ENCODE data around the gene CMKLR1. TPM values are rescaled to one million over a fixed set of nuclear protein-coding genes. Genes with fewer than 3 reads are reported as not detected.

The CMKLR1 gene
- total and polyA plus RNA-seq, 2 donors (not counting 3 experiments of a cell fraction or from before 2014, with no cell fraction given) = 0.61 TPM; not detected in 1

GRCh38 chr12:108269224-108269623, 69.9 kb downstream of the CMKLR1 start:
- H3K9me3 ChIP-seq (replicated peaks; ENCODE audit: control insufficient read depth, insufficient read depth, low read length) = no peaks in the 10 kb centered on the region
- H3K9ac ChIP-seq (replicated peaks; ENCODE audit: extremely low read depth, insufficient read depth, low read length) = no peak overlapping the region
- DNase-seq (ENCODE audit: low read depth, low spot score) (no peak), FAIRE-seq (no peak)
- intact Hi-C loops (cut with micrococcal nuclease) = no loop called here
- no peak overlapping the region for H2AFZ ChIP-seq (ENCODE audit: low read depth, low read length)
- dilution Hi-C loops (cut with MboI; ENCODE audit: extremely low pct_ligation_motif_present, low sequenced_read_pairs) = no loop called here
- CTCF ChIA-PET = interaction anchor here (0.9 kb wide), 1 partner anchor 36 kb away, joined by 4 read pairs; no protein-coding TSS in a partner anchor
- H3K4me1 ChIP-seq (ENCODE audit: control insufficient read depth, extremely low read depth, insufficient read depth, low read length) = no peaks in the 10 kb centered on the region
- TF ChIP-seq, protein P1, sequence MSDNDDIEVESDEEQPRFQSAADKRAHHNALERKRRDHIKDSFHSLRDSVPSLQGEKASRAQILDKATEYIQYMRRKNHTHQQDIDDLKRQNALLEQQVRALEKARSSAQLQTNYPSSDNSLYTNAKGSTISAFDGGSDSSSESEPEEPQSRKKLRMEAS (IDR thresholded peaks at IDR 0.05; ENCODE audit: insufficient read depth, insufficient read length) = no peak
- no peak for TF ChIP-seq MYC (IDR thresholded peaks at IDR 0.05; ENCODE audit: low read depth, low read length)
- TF ChIP-seq POLR2AphosphoS5 (IDR thresholded peaks at IDR 0.05; ENCODE audit: insufficient read depth, low read depth, low read length) = no peak
- no peak overlapping the region for H3K4me2 ChIP-seq (ENCODE audit: insufficient read depth, low read length)
- no peaks in the 10 kb centered on the region for H3K27me3 ChIP-seq (ENCODE audit: control insufficient read depth in 2 of 2, insufficient read depth in 2 of 2, low read length in 2 of 2)
- H4K20me1 ChIP-seq (replicated peaks; ENCODE audit: control insufficient read depth, extremely low read depth, insufficient read depth, low read length) = no peaks in the 10 kb centered on the region
- POLR2A ChIA-PET = no interaction called here
- no peaks in the 10 kb centered on the region for H3K9me1 ChIP-seq (replicated peaks; ENCODE audit: control insufficient read depth, extremely low read depth, insufficient read depth, low read length)
- no peaks in the 10 kb centered on the region for H3K79me2 ChIP-seq (ENCODE audit: control insufficient read depth, insufficient read depth, low read length)
- no peaks in the 10 kb centered on the region for H3K36me3 ChIP-seq (ENCODE audit: control insufficient read depth in 2 of 2, extremely low read depth in 1 of 2, insufficient read depth in 2 of 2, low read length in 2 of 2)
- H3K27ac ChIP-seq (ENCODE audit: insufficient read depth, low read depth, low read length) = no peak overlapping the region
- no peak overlapping the region for H3K4me3 ChIP-seq (replicated peaks in 1 of 3; ENCODE audit: insufficient read depth in 1 of 3, low read depth in 1 of 3, low read length in 3 of 3)
- no TSS peak for BruUV-seq (replicated peaks)

DNA sequence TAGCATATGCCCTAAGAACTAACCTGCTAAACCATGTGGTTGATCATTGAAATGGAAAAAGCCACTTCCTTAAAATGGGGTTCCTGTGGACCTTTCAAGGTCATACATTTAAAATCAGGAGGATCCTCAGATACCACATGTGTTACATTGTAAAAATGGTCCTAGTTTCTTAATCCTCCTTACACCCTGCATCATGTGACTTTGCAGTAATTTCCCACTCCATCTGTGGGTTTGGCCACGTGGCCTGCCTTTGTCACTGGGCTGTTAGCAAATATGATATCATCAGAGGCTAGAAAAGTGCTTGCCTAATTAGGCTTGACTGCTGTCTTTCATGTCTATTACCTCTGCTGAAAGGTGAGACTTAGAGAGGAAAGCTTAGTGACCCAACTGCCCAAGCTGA, 70.7 kb downstream of the CMKLR1 start:
- Histone ChIP-seq H3K9me1 (replicated peaks; ENCODE audit: control insufficient read depth, extremely low read depth, insufficient read depth, low read length) (no peaks in the 10 kb centered on the region), H3K4me1 (ENCODE audit: control insufficient read depth, extremely low read depth, insufficient read depth, low read length) (no peaks in the 10 kb centered on the region), H3K9me3 (replicated peaks; ENCODE audit: control insufficient read depth, insufficient read depth, low read length) (no peaks in the 10 kb centered on the region), H3K36me3 (ENCODE audit: control insufficient read depth in 2 of 2, extremely low read depth in 1 of 2, insufficient read depth in 2 of 2, low read length in 2 of 2) (no peaks in the 10 kb centered on the region), H3K4me2 (ENCODE audit: insufficient read depth, low read length) (no peak overlapping the region), H3K4me3 (replicated peaks in 1 of 3; ENCODE audit: insufficient read depth in 1 of 3, low read depth in 1 of 3, low read length in 3 of 3) (no peak overlapping the region), H2AFZ (ENCODE audit: low read depth, low read length) (no peak overlapping the region), H4K20me1 (replicated peaks; ENCODE audit: control insufficient read depth, extremely low read depth, insufficient read depth, low read length) (no peaks in the 10 kb centered on the region), H3K79me2 (ENCODE audit: control insufficient read depth, insufficient read depth, low read length) (no peaks in the 10 kb centered on the region), H3K27me3 (ENCODE audit: control insufficient read depth in 2 of 2, insufficient read depth in 2 of 2, low read length in 2 of 2) (no peaks in the 10 kb centered on the region), H3K9ac (replicated peaks; ENCODE audit: extremely low read depth, insufficient read depth, low read length) (no peak overlapping the region), H3K27ac (ENCODE audit: insufficient read depth, low read depth, low read length) (no peak overlapping the region)
- TF ChIP-seq POLR2AphosphoS5 (IDR thresholded peaks at IDR 0.05; ENCODE audit: insufficient read depth, low read depth, low read length) (no peak), EZH2 (IDR thresholded peaks at IDR 0.05; ENCODE audit: borderline replicate concordance, low read depth, low read length, severe bottlenecking) (no peak), POLR2A (IDR thresholded peaks at IDR 0.05; ENCODE audit: low read depth, low read length) (no peak), JUN (IDR thresholded peaks at IDR 0.05; ENCODE audit: borderline replicate concordance, insufficient read depth, insufficient read length, low read depth) (no peak)
- TF ChIP-seq, protein P1 (IDR thresholded peaks at IDR 0.05; ENCODE audit: insufficient read depth, insufficient read length) = no peak
- dilution Hi-C loops (cut with MboI; ENCODE audit: extremely low pct_ligation_motif_present, low sequenced_read_pairs) (no loop called here), intact Hi-C loops (cut with micrococcal nuclease) (no loop called here)
- DNase-seq (ENCODE audit: low read depth, low spot score) (no peak), FAIRE-seq (no peak)
- BruUV-seq (replicated peaks) = no TSS peak
- POLR2A ChIA-PET = no interaction called here
- CTCF ChIA-PET = no interaction called here
